A549 treated with Mapracorat at 1 μM for 4 hours (cell line): ENCODE results near the gene ADAMTS16. TPM values are rescaled to one million over a fixed set of nuclear protein-coding genes. Genes with fewer than 3 reads are reported as not detected.

Experiments
- total RNA-seq: library from RNA; stranded (reverse); fragments of 200-300 nt; extraction: Qiagen RNA extraction; gene quantifications from 5 replicates; pipeline ENCODE4 v1.2.3, GENCODE V29; 2022

ADAMTS16 gene, protein sequence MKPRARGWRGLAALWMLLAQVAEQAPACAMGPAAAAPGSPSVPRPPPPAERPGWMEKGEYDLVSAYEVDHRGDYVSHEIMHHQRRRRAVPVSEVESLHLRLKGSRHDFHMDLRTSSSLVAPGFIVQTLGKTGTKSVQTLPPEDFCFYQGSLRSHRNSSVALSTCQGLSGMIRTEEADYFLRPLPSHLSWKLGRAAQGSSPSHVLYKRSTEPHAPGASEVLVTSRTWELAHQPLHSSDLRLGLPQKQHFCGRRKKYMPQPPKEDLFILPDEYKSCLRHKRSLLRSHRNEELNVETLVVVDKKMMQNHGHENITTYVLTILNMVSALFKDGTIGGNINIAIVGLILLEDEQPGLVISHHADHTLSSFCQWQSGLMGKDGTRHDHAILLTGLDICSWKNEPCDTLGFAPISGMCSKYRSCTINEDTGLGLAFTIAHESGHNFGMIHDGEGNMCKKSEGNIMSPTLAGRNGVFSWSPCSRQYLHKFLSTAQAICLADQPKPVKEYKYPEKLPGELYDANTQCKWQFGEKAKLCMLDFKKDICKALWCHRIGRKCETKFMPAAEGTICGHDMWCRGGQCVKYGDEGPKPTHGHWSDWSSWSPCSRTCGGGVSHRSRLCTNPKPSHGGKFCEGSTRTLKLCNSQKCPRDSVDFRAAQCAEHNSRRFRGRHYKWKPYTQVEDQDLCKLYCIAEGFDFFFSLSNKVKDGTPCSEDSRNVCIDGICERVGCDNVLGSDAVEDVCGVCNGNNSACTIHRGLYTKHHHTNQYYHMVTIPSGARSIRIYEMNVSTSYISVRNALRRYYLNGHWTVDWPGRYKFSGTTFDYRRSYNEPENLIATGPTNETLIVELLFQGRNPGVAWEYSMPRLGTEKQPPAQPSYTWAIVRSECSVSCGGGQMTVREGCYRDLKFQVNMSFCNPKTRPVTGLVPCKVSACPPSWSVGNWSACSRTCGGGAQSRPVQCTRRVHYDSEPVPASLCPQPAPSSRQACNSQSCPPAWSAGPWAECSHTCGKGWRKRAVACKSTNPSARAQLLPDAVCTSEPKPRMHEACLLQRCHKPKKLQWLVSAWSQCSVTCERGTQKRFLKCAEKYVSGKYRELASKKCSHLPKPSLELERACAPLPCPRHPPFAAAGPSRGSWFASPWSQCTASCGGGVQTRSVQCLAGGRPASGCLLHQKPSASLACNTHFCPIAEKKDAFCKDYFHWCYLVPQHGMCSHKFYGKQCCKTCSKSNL
- total RNA-seq: 1.3 to 1.6 TPM (median 1.5 TPM) in 5 replicates

DNA sequence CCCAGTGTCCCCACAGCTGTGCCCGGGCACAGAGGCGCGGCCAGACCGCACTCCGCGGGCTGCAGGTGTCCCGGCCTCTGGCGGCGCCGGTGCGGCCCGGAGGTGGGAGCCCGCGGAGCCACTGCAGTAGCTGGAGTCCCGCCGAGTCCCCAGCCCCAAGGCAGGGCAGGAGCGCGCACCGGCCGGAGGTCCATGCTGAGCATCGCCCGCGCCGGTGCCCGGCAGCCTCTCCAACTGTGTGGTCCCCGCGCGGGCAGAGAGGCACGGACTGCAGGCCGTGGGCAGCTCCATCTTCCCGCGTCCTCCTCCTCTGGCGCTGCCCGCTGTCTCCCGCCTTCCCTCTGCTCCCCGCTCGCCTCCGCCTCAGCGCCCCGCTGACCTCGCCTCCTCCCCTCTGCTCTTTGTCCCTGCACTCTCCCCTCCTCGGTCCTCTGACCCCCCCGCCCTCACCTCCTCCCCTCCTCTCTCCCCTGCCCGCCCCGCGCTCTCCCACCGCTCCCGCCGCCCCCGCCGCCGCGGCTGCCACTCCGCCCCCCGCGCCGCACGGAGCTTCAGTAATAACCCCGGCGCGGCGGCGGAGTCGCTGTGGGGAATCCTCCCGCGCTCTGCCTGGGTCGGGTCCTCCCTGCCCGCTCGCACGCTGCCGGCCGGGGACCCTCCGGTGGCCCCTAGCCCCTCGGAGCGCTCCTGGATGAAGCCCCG, at the start of gene ADAMTS16:
Gene ADAMTS16, plus strand, starts transcription at position 554 of the 702 bp plus-strand sequence. Its CDS starts 138 bp downstream, at position 692.

